HepG2 (cell line): ENCODE measurements around the gene TMED9. TPM values are rescaled to one million over a fixed set of nuclear protein-coding genes. Genes with fewer than 3 reads are reported as not detected.

Source experiments
- ATAC-seq: fragments of 200-7000 bp; cut with Tn5 transposase; 3 replicates; pipeline ENCODE4 v1.9.1; 2020; ENCODE audit warnings: mild to moderate bottlenecking, moderate library complexity
- BruUV-seq: library from RNA; stranded (reverse); fragments of 400-500 nt; replicated peaks from 2 replicates; lab custom pipeline; 2021; lab: Mats Ljungman, UMichigan
- CTCF ChIA-PET: fragments of 300-600 bp; formaldehyde crosslinking; extraction: SDS; loops from one replicate; lab custom pipeline; 2021; ENCODE audit warnings: low total read pairs, inconsistent platforms, low intra/inter-chr PET ratio; lab: Yijun Ruan, JAX
- POLR2A ChIA-PET: fragments of 350-600 bp; sonication (Branson Sonifier 250); formaldehyde crosslinking; loops from one replicate; lab custom pipeline; 2020; ENCODE audit warnings: antibody characterized with exemption, inconsistent platforms; lab: Yijun Ruan, JAX
- DNase-seq: peaks from one replicate; pipeline ENCODE4 v3.0.0-alpha.2; 2015; ENCODE audit warnings: low spot score
- FAIRE-seq: peaks from 3 replicates; lab custom pipeline; 2011; peaks lifted over from hg19 to GRCh38; lab: Jason Lieb, UNC
- H2AFZ ChIP-seq: one replicate; pipeline ENCODE4 v1.6.1; 2011; ENCODE audit warnings: low read length, inconsistent platforms
- H3K27ac ChIP-seq: fragments of 300-600 bp; 3 replicates; pipeline ENCODE4 v1.8.0; 2011; ENCODE audit warnings: mixed run types, mild to moderate bottlenecking, mixed read lengths, low read length, inconsistent platforms; ENCODE audit not compliant: insufficient read depth; ENCODE audit errors: extremely low read length
- H3K27me3 ChIP-seq, 2 experiments: fragments of 200-600 bp in 1 of 2; 2 replicates in 1 of 2; 3 replicates in 1 of 2; pipeline versions ENCODE4 v1.6.0 to v1.8.0; 2011; ENCODE audit warnings: low read length in 2 of 2, mild to moderate bottlenecking in 2 of 2, moderate library complexity in 2 of 2, inconsistent platforms in 1 of 2; ENCODE audit not compliant: insufficient read depth in 2 of 2, control insufficient read depth in 1 of 2
- H3K36me3 ChIP-seq, 2 experiments: fragments of 200-600 bp in 1 of 2; replicated peaks in 1 of 2; 2 replicates in 1 of 2; 3 replicates in 1 of 2; pipeline versions ENCODE4 v1.5.1 to v1.8.0; 2011; ENCODE audit warnings: low read length in 2 of 2, inconsistent platforms in 1 of 2; ENCODE audit not compliant: insufficient read depth in 2 of 2, control insufficient read depth in 1 of 2
- H3K4me1 ChIP-seq: 2 replicates; pipeline ENCODE4 v1.5.1; 2012; ENCODE audit warnings: low read length, inconsistent platforms; ENCODE audit not compliant: insufficient read depth
- H3K4me2 ChIP-seq: 2 replicates; pipeline ENCODE4 v1.6.0; 2011; ENCODE audit warnings: low read depth, low read length, inconsistent platforms
- H3K4me3 ChIP-seq, 3 experiments: fragments of 200-600 bp in 1 of 3; sonication (generic), shearing (Covaris generic) in 1 of 3; replicated peaks in 1 of 3; 2 replicates each; pipeline ENCODE4 v1.5.1; 2011 to 2016; ENCODE audit warnings: low read length in 3 of 3, inconsistent platforms in 2 of 3, low read depth in 2 of 3, mild to moderate bottlenecking in 2 of 3, control low read depth in 1 of 3, mixed read lengths in 1 of 3; ENCODE audit not compliant: insufficient read depth in 1 of 3
- H3K79me2 ChIP-seq: one replicate; pipeline ENCODE4 v1.6.1; 2011; ENCODE audit warnings: low read length, inconsistent platforms; ENCODE audit not compliant: insufficient read depth
- H3K9ac ChIP-seq: 2 replicates; pipeline ENCODE4 v1.6.0; 2011; ENCODE audit warnings: mild to moderate bottlenecking, low read depth, low read length, inconsistent platforms; ENCODE audit not compliant: insufficient read depth
- H3K9me3 ChIP-seq: 2 replicates; pipeline ENCODE4 v1.5.1; 2012; ENCODE audit warnings: mild to moderate bottlenecking, low read length
- H4K20me1 ChIP-seq: 2 replicates; pipeline ENCODE4 v1.6.0; 2011; ENCODE audit warnings: inconsistent platforms, mild to moderate bottlenecking, low read length, moderate library complexity; ENCODE audit not compliant: insufficient read depth
- ETV6 ChIP-seq: sonication (generic); formaldehyde crosslinking; conservative IDR thresholded peaks from 2 replicates; pipeline ENCODE4 v1.4.0; 2020; ENCODE audit warnings: missing genetic modification reagents
- FOXP4 ChIP-seq: sonication (generic); formaldehyde crosslinking; IDR thresholded peaks from 2 replicates; pipeline ENCODE4 v1.4.0; 2020; ENCODE audit warnings: missing genetic modification reagents
- STAG1 ChIP-seq: sonication (generic); formaldehyde crosslinking; IDR thresholded peaks from 2 replicates; pipeline ENCODE4 v1.4.0; 2020; ENCODE audit warnings: missing genetic modification reagents
- TBP ChIP-seq: sonication (generic); formaldehyde crosslinking; IDR thresholded peaks from 2 replicates; pipeline ENCODE4 v1.5.0; 2020; ENCODE audit warnings: missing genetic modification reagents
- ZNF512B ChIP-seq: sonication (generic); formaldehyde crosslinking; IDR thresholded peaks from 2 replicates; pipeline ENCODE4 v1.5.1; 2020; ENCODE audit warnings: missing genetic modification reagents, mild to moderate bottlenecking, borderline replicate concordance
- WGBS: methylation state at CpG from one replicate; pipeline ENCODE4 v1.1.6; 2017; ENCODE audit warnings: low lambda C conversion rate; 5-methylcytosine and 5-hydroxymethylcytosine counted together
- in situ Hi-C: cut with HindIII; loops from 2 replicates; pipeline ENCODE4 v1.10.0; 2017; ENCODE audit warnings: low pct_unique_long_range_greater_than_20kb; ENCODE audit not compliant: extremely low pct_ligation_motif_present
- intact Hi-C: fragments of 100-400 bp; cut with micrococcal nuclease; formaldehyde crosslinking; loops from one replicate; pipeline ENCODE4 v1.10.0; 2022; ENCODE audit not compliant: unreplicated experiment
- polyA plus RNA-seq, 8 experiments: library from polyadenylated mRNA; depleted of rRNA in 3 of 8; stranded (reverse) in 7 of 8; unstranded in 1 of 8; fragments of >200 nt; fragmentation: Illumina TruSeq in 4 of 8; extraction: Trizol in 4 of 8; gene quantifications; 2 replicates each; pipeline versions ENCODE4 v1.2.1 to v1.2.3, GENCODE V29; 2011 to 2016; ENCODE audit warnings: low read depth in 4 of 8, missing spikeins in 1 of 8, mixed read lengths in 1 of 8; ENCODE audit not compliant: insufficient read depth in 1 of 8
- total RNA-seq, 5 experiments: library from RNA; depleted of rRNA; stranded (reverse); fragments of >200 nt; fragmentation: Illumina TruSeq; extraction: Trizol; gene quantifications; 2 replicates each; pipeline ENCODE4 v1.2.3, GENCODE V29; 2016; ENCODE audit warnings: low read depth in 1 of 5

TMED9 gene
- total and polyA plus RNA-seq, 2 of the 13 experiments (the other 11 are each of a cell fraction or from before 2014, with no cell fraction given), result 161 to 350 TPM

- no peak for TF ChIP-seq FOXP4 (CRISPR knock-in tag)
Measured at GRCh38 chr5:177601577-177602457, 9.8 kb downstream of the TMED9 start (continued).

- in situ Hi-C loops (loop anchor here (25.0 kb wide), 1 partner anchor 460 kb away; no protein-coding TSS in a partner anchor), intact Hi-C loops (no loop called here)
- H3K9me3 ChIP-seq, result no peaks in the 10 kb centered on the region
- no TSS peak for BruUV-seq
- no peak for FAIRE-seq
- H3K4me3 ChIP-seq, result no peak overlapping the region
- H4K20me1 ChIP-seq, result no peaks in the 10 kb centered on the region
- 93% methylated on average over 4 of the region's 4 CpGs for WGBS
- POLR2A ChIA-PET, result no interaction called here
- no peak overlapping the region for H3K27ac ChIP-seq
- H3K4me1 ChIP-seq, result peaks cover 31% of the 10 kb centered on the region
- H3K36me3 ChIP-seq, result no peaks in the 10 kb centered on the region; a peak in 2 of 5 replicates
- H3K9ac ChIP-seq, result no peak overlapping the region
- DNase-seq, result no peak
- CTCF ChIA-PET, result no interaction called here
- no peak overlapping the region for H3K4me2 ChIP-seq
- no peak for ATAC-seq
- H2AFZ ChIP-seq, result no peak overlapping the region
- H3K27me3 ChIP-seq, result no peaks in the 10 kb centered on the region
- peaks cover 5% of the 10 kb centered on the region for H3K79me2 ChIP-seq
- TF ChIP-seq STAG1 (CRISPR knock-in tag) (no peak), ZNF512B (CRISPR knock-in tag) (no peak), ETV6 (CRISPR knock-in tag) (no peak), TBP (CRISPR knock-in tag) (no peak)
Measured at GRCh38 chr5:177602458-177602830, 10.4 kb downstream of the TMED9 start.
